HepG2 (cell line): ENCODE data around the gene DNAJC7. TPM values are rescaled to one million over a fixed set of nuclear protein-coding genes. Genes with fewer than 3 reads are reported as not detected.

Experiments
- ATAC-seq: fragments of 200-7000 bp; cut with Tn5 transposase; 3 replicates; pipeline ENCODE4 v1.9.1; 2020; ENCODE audit warnings: mild to moderate bottlenecking, moderate library complexity
- BruUV-seq: library from RNA; stranded (reverse); fragments of 400-500 nt; replicated peaks from 2 replicates; lab custom pipeline; 2021; lab: Mats Ljungman, UMichigan
- CTCF ChIA-PET: fragments of 300-600 bp; formaldehyde crosslinking; extraction: SDS; loops from one replicate; lab custom pipeline; 2021; ENCODE audit warnings: low total read pairs, inconsistent platforms, low intra/inter-chr PET ratio; lab: Yijun Ruan, JAX
- POLR2A ChIA-PET: fragments of 350-600 bp; sonication (Branson Sonifier 250); formaldehyde crosslinking; loops from one replicate; lab custom pipeline; 2020; ENCODE audit warnings: antibody characterized with exemption, inconsistent platforms; lab: Yijun Ruan, JAX
- DNase-seq: peaks from one replicate; pipeline ENCODE4 v3.0.0-alpha.2; 2015; ENCODE audit warnings: low spot score
- FAIRE-seq: peaks from 3 replicates; lab custom pipeline; 2011; peaks lifted over from hg19 to GRCh38; lab: Jason Lieb, UNC
- H2AFZ ChIP-seq: one replicate; pipeline ENCODE4 v1.6.1; 2011; ENCODE audit warnings: low read length, inconsistent platforms
- H3K27ac ChIP-seq: fragments of 300-600 bp; 3 replicates; pipeline ENCODE4 v1.8.0; 2011; ENCODE audit warnings: mixed run types, mild to moderate bottlenecking, mixed read lengths, low read length, inconsistent platforms; ENCODE audit not compliant: insufficient read depth; ENCODE audit errors: extremely low read length
- H3K27me3 ChIP-seq, 2 experiments: fragments of 200-600 bp in 1 of 2; 2 replicates in 1 of 2; 3 replicates in 1 of 2; pipeline versions ENCODE4 v1.6.0 to v1.8.0; 2011; ENCODE audit warnings: low read length in 2 of 2, mild to moderate bottlenecking in 2 of 2, moderate library complexity in 2 of 2, inconsistent platforms in 1 of 2; ENCODE audit not compliant: insufficient read depth in 2 of 2, control insufficient read depth in 1 of 2
- H3K36me3 ChIP-seq, 2 experiments: fragments of 200-600 bp in 1 of 2; replicated peaks in 1 of 2; 2 replicates in 1 of 2; 3 replicates in 1 of 2; pipeline versions ENCODE4 v1.5.1 to v1.8.0; 2011; ENCODE audit warnings: low read length in 2 of 2, inconsistent platforms in 1 of 2; ENCODE audit not compliant: insufficient read depth in 2 of 2, control insufficient read depth in 1 of 2
- H3K4me1 ChIP-seq: 2 replicates; pipeline ENCODE4 v1.5.1; 2012; ENCODE audit warnings: low read length, inconsistent platforms; ENCODE audit not compliant: insufficient read depth
- H3K4me2 ChIP-seq: 2 replicates; pipeline ENCODE4 v1.6.0; 2011; ENCODE audit warnings: low read depth, low read length, inconsistent platforms
- H3K4me3 ChIP-seq, 3 experiments: fragments of 200-600 bp in 1 of 3; sonication (generic), shearing (Covaris generic) in 1 of 3; replicated peaks in 1 of 3; 2 replicates each; pipeline ENCODE4 v1.5.1; 2011 to 2016; ENCODE audit warnings: low read length in 3 of 3, inconsistent platforms in 2 of 3, low read depth in 2 of 3, mild to moderate bottlenecking in 2 of 3, control low read depth in 1 of 3, mixed read lengths in 1 of 3; ENCODE audit not compliant: insufficient read depth in 1 of 3
- H3K79me2 ChIP-seq: one replicate; pipeline ENCODE4 v1.6.1; 2011; ENCODE audit warnings: low read length, inconsistent platforms; ENCODE audit not compliant: insufficient read depth
- H3K9ac ChIP-seq: 2 replicates; pipeline ENCODE4 v1.6.0; 2011; ENCODE audit warnings: mild to moderate bottlenecking, low read depth, low read length, inconsistent platforms; ENCODE audit not compliant: insufficient read depth
- H3K9me3 ChIP-seq: 2 replicates; pipeline ENCODE4 v1.5.1; 2012; ENCODE audit warnings: mild to moderate bottlenecking, low read length
- H4K20me1 ChIP-seq: 2 replicates; pipeline ENCODE4 v1.6.0; 2011; ENCODE audit warnings: inconsistent platforms, mild to moderate bottlenecking, low read length, moderate library complexity; ENCODE audit not compliant: insufficient read depth
- ATM ChIP-seq: fragments of 450-650 bp; IDR thresholded peaks from 2 replicates; pipeline ENCODE4 v1.7.1; 2017; ENCODE audit warnings: mild to moderate bottlenecking, borderline replicate concordance
- BCLAF1 ChIP-seq: fragments of 450-650 bp; IDR thresholded peaks from 2 replicates; pipeline ENCODE4 v1.6.1; 2017; ENCODE audit warnings: mild to moderate bottlenecking
- CEBPB ChIP-seq: IDR thresholded peaks from 2 replicates; pipeline ENCODE4 v1.6.1; 2011; ENCODE audit warnings: low read depth, low read length, improper control_type of control experiment, borderline replicate concordance
- CHD2 ChIP-seq: IDR thresholded peaks from 2 replicates; pipeline ENCODE4 v1.6.1; 2011; ENCODE audit warnings: low read depth, low read length, improper control_type of control experiment
- KLF16 ChIP-seq, 2 experiments: sonication (generic) in 1 of 2; formaldehyde crosslinking in 1 of 2; IDR thresholded peaks; 2 replicates each; pipeline versions ENCODE4 v1.6.1 to v1.8.0; 2016 to 2023; ENCODE audit warnings: missing genetic modification reagents in 2 of 2, missing compliant biosample characterization in 1 of 2
- MTERF4 ChIP-seq: sonication (generic); formaldehyde crosslinking; IDR thresholded peaks from 2 replicates; pipeline ENCODE4 v1.8.0; 2023; ENCODE audit warnings: mild to moderate bottlenecking, missing genetic modification reagents
- TCF12 ChIP-seq, 2 experiments: fragments of 450-650 bp in 1 of 2; sonication (generic) in 1 of 2; formaldehyde crosslinking in 1 of 2; IDR thresholded peaks; 2 replicates each; pipeline versions ENCODE4 v1.6.1 to v1.8.0; 2017 to 2022; ENCODE audit warnings: antibody characterized with exemption in 1 of 2, mild to moderate bottlenecking in 1 of 2, missing genetic modification reagents in 1 of 2, moderate library complexity in 1 of 2
- THAP9 ChIP-seq: sonication (generic); formaldehyde crosslinking; IDR thresholded peaks from 2 replicates; pipeline ENCODE4; 2020; ENCODE audit warnings: missing genetic modification reagents, mild to moderate bottlenecking, borderline replicate concordance
- ZBTB21 ChIP-seq: sonication (generic); formaldehyde crosslinking; IDR thresholded peaks from 2 replicates; pipeline ENCODE4 v1.4.0; 2020; ENCODE audit warnings: missing genetic modification reagents
- ZFY ChIP-seq: sonication (generic); formaldehyde crosslinking; IDR thresholded peaks from 2 replicates; pipeline ENCODE4 v1.4.0; 2020; ENCODE audit warnings: missing genetic modification reagents
- ZNF292 ChIP-seq: sonication (generic); formaldehyde crosslinking; IDR thresholded peaks from 2 replicates; pipeline ENCODE4 v1.8.1; 2022; ENCODE audit warnings: mild to moderate bottlenecking, low read depth, missing genetic modification reagents, borderline replicate concordance
- ZNF468 ChIP-seq: sonication (generic); formaldehyde crosslinking; IDR thresholded peaks from 2 replicates; pipeline ENCODE4 v1.8.0; 2022; ENCODE audit warnings: mild to moderate bottlenecking, moderate library complexity, missing genetic modification reagents
- ZNF580 ChIP-seq: IDR thresholded peaks from 2 replicates; pipeline ENCODE4 v1.6.1; 2016; ENCODE audit warnings: low read depth, borderline replicate concordance
- ZNF678 ChIP-seq: sonication (generic); formaldehyde crosslinking; IDR thresholded peaks from 2 replicates; pipeline ENCODE4 v1.4.0; 2020; ENCODE audit warnings: mild to moderate bottlenecking, missing genetic modification reagents
- ZNF7 ChIP-seq: IDR thresholded peaks from 2 replicates; pipeline ENCODE4 v1.6.1; 2016; ENCODE audit warnings: missing biosample characterization, missing genetic modification reagents
- WGBS: methylation state at CpG from one replicate; pipeline ENCODE4 v1.1.6; 2017; ENCODE audit warnings: low lambda C conversion rate; 5-methylcytosine and 5-hydroxymethylcytosine counted together
- in situ Hi-C: cut with HindIII; loops from 2 replicates; pipeline ENCODE4 v1.10.0; 2017; ENCODE audit warnings: low pct_unique_long_range_greater_than_20kb; ENCODE audit not compliant: extremely low pct_ligation_motif_present
- intact Hi-C: fragments of 100-400 bp; cut with micrococcal nuclease; formaldehyde crosslinking; loops from one replicate; pipeline ENCODE4 v1.10.0; 2022; ENCODE audit not compliant: unreplicated experiment
- polyA plus RNA-seq, 8 experiments: library from polyadenylated mRNA; depleted of rRNA in 3 of 8; stranded (reverse) in 7 of 8; unstranded in 1 of 8; fragments of >200 nt; fragmentation: Illumina TruSeq in 4 of 8; extraction: Trizol in 4 of 8; gene quantifications; 2 replicates each; pipeline versions ENCODE4 v1.2.1 to v1.2.3, GENCODE V29; 2011 to 2016; ENCODE audit warnings: low read depth in 4 of 8, missing spikeins in 1 of 8, mixed read lengths in 1 of 8; ENCODE audit not compliant: insufficient read depth in 1 of 8
- total RNA-seq, 5 experiments: library from RNA; depleted of rRNA; stranded (reverse); fragments of >200 nt; fragmentation: Illumina TruSeq; extraction: Trizol; gene quantifications; 2 replicates each; pipeline ENCODE4 v1.2.3, GENCODE V29; 2016; ENCODE audit warnings: low read depth in 1 of 5

DNAJC7 gene
- total and polyA plus RNA-seq, 2 of the 13 experiments (the other 11 are each of a cell fraction or from before 2014, with no cell fraction given), result 47.7 to 132 TPM

GRCh38 chr17:41930009-41930832 lies 87.0 kb downstream of the DNAJC7 start, which contains the start of gene ODAD4:
Gene ODAD4, plus strand, starts transcription at chr17:41930617. Its CDS starts 107 bp downstream, at chr17:41930724.
- in situ Hi-C loops (no loop called here), intact Hi-C loops (loop anchor here (1.0 kb wide), 1 partner anchor 29 kb away; no protein-coding TSS in a partner anchor)
- ChIA-PET POLR2A (interaction anchor here (0.6 to 3.2 kb wide), 30 partner anchors 8 to 241 kb away, joined by 3 to 72 read pairs (median 5); partner anchors contain the start of genes ACLY, CNP, DHX58 and DNAJC7), CTCF (interaction anchor here (1.4 kb wide), 1 partner anchor 29 kb away, joined by 11 read pairs; no protein-coding TSS in a partner anchor)
- peak within 1 kb of the TSS; percentile 81 for H2AFZ ChIP-seq
- no peaks in the 10 kb centered on the region for H4K20me1 ChIP-seq
- H3K9ac ChIP-seq, result peak within 1 kb of the TSS; percentile 73
- no peaks in the 10 kb centered on the region for H3K27me3 ChIP-seq
- BruUV-seq, result TSS peak; percentile 99
- WGBS, result 3% methylated on average over 39 of the region's 43 CpGs
- FAIRE-seq (peak; percentile 91), ATAC-seq (peak; percentile 99), DNase-seq (peak; percentile 95)
- peak within 1 kb of the TSS; percentile 51 to 76 (median 70) for H3K4me3 ChIP-seq
- H3K4me2 ChIP-seq, result peak within 1 kb of the TSS; percentile 96
- peak within 1 kb of the TSS; percentile 62 for H3K27ac ChIP-seq
- peaks cover 42% of the 10 kb centered on the region for H3K4me1 ChIP-seq
- no peaks in the 10 kb centered on the region for H3K36me3 ChIP-seq
- no peaks in the 10 kb centered on the region for H3K9me3 ChIP-seq
- peaks cover 3% of the 10 kb centered on the region for H3K79me2 ChIP-seq
- 0 out of 2 replicates have a peak, but pooled peaks have one; percentile 30 for TF ChIP-seq ZNF7 (CRISPR knock-in tag)
- TF ChIP-seq TCF12 (IDR thresholded peaks at IDR 0.05), result no peak
- TF ChIP-seq TCF12 (CRISPR knock-in tag; IDR thresholded peaks at IDR 0.05), result peak; percentile 72; the same call in 1 of the 2 replicates
- no peak for TF ChIP-seq ZNF468 (CRISPR knock-in tag)
- TF ChIP-seq ZNF678 (CRISPR knock-in tag), result 0 out of 2 replicates have a peak, but pooled peaks have one; percentile 70
- peak; percentile 85; the same call in 1 of the 2 replicates for TF ChIP-seq CEBPB
- no peak for TF ChIP-seq ZBTB21 (CRISPR knock-in tag)
- TF ChIP-seq ZNF580 (CRISPR knock-in tag), result peak; percentile 98; the same call in 1 of the 2 replicates
- TF ChIP-seq BCLAF1, result no peak
- TF ChIP-seq MTERF4 (CRISPR knock-in tag), result peak; percentile 91
- TF ChIP-seq ATM, result no peak
- peak; percentile 87 for TF ChIP-seq THAP9 (CRISPR knock-in tag)
- TF ChIP-seq KLF16 (CRISPR knock-in tag; IDR thresholded peaks at IDR 0.05), result peak in 1 of 2 experiments; percentile 88; a peak in 2 of 4 replicates
- peak; percentile 94 for TF ChIP-seq ZNF292 (CRISPR knock-in tag)
- TF ChIP-seq CHD2, result 0 out of 2 replicates have a peak, but pooled peaks have one; percentile 17
- TF ChIP-seq ZFY (CRISPR knock-in tag), result peak; percentile 74
